ENCODE measurements around the gene OR10G2. TPM values are rescaled to one million over a fixed set of nuclear protein-coding genes. Genes with fewer than 3 reads are reported as not detected.

Gene OR10G2, protein sequence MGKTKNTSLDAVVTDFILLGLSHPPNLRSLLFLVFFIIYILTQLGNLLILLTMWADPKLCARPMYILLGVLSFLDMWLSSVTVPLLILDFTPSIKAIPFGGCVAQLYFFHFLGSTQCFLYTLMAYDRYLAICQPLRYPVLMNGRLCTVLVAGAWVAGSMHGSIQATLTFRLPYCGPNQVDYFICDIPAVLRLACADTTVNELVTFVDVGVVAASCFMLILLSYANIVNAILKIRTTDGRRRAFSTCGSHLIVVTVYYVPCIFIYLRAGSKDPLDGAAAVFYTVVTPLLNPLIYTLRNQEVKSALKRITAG
- not detected in 2 replicates for total RNA-seq (2014; rRNA removed; shearing (Covaris generic))

DNA sequence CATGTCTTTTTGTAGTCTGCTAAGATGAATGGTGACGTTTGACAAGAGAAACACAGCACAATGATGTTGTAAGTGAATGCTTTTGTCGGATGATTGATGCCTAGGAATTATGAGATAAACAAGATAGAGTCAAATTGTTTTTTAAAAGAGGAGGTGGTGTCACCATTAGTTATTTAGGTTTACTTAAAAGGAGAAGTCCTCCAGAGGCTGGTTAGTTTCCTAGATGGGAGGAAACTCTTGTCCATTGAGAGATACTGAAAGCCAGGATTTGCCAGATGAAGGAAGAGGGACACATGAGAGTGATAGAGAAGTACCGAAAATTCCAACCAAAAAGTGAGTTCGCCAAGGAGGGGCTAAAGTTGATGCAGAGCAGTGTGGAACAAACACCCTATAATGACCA, at the start of gene OR10G2:
TSS of gene OR10G2 (minus strand) at position 101 of the 400 bp plus-strand sequence. CDS start at position 3, 98 bp downstream.
- no peak for DNase-seq
- no peak within 1 kb of the TSS for H3K4me3 ChIP-seq (ENCODE audit: insufficient read depth, low read depth, low read length)
- no peaks in the 10 kb centered on the region for H3K27me3 ChIP-seq (ENCODE audit: control insufficient read depth, insufficient read depth, low read length)
- no peaks in the 10 kb centered on the region for H3K36me3 ChIP-seq (replicated peaks; ENCODE audit: control insufficient read depth, insufficient read depth, low read length)

DNA sequence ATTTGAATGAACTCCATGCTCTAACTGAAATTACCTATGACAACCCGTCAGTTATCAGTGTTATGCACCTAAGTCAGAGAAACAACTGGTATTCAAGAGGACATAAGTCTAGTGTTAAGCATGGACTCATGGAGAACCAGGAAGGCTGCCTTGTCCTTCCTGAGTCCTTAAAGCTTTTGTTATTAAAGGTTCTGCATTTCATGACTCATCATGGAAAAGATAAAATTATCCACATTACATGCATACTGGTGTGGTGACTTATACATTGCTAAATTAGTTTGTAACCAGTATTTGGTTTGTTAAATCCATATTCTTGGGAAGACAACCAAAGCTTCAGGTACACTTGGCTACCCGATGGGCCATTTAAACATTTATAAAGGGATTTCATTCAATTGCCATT, 45.3 kb upstream of the OR10G2 start:
- H3K4me3 ChIP-seq (ENCODE audit: insufficient read depth, low read depth, low read length), result no peak overlapping the region
- DNase-seq, result no peak
- H3K27me3 ChIP-seq (ENCODE audit: control insufficient read depth, insufficient read depth, low read length), result no peaks in the 10 kb centered on the region
- no peaks in the 10 kb centered on the region for H3K36me3 ChIP-seq (replicated peaks; ENCODE audit: control insufficient read depth, insufficient read depth, low read length)

DNA sequence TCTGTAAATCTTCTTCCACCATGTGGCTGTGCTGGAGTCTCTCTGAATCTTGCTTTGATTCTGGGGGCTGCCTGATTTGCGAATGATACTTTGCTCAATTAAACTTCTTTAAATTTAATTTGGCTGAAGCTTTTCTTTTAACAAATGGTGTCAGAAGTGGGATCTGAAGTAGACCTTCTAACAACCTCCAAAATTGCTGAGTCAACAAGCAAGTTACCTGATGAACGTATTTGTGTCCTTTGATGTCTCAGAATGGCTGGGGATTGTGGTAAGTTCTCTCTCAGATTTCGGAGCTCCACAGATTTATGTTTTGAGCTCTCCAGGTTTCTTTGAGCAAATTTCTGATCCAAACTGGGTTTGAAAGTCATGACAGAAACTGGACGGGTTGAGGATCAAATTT, 40.8 kb upstream of the OR10G2 start:
- no peak for DNase-seq
- H3K27me3 ChIP-seq (ENCODE audit: control insufficient read depth, insufficient read depth, low read length), result no peaks in the 10 kb centered on the region
- no peak overlapping the region for H3K4me3 ChIP-seq (ENCODE audit: insufficient read depth, low read depth, low read length)
- H3K36me3 ChIP-seq (replicated peaks; ENCODE audit: control insufficient read depth, insufficient read depth, low read length), result no peaks in the 10 kb centered on the region

DNA sequence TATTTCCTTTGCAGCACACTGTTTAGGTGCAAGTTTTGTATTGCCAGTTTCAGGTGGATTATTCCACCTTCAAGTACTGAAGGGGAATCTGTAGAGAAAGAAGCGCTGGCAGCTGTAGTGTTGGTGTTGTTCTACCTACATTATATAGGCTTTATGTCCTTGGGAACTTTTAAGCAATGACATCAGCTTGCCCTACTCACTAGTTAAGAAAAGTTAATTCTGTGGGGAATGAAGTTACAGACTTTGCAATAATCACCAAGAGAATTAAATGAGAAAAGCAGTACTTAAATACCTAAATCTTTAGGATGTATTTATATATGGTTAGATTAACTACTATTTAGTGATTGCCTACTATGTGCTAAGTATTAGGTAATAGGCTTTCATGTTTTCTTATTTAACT, 39.0 kb upstream of the OR10G2 start, which contains the start of gene OR4E1:
TSS of gene OR4E1 (minus strand) at position 101 of the 400 bp plus-strand sequence. CDS start 2,883 bp downstream, outside the sequence.
- H3K36me3 ChIP-seq (replicated peaks; ENCODE audit: control insufficient read depth, insufficient read depth, low read length), result no peaks in the 10 kb centered on the region
- H3K27me3 ChIP-seq (ENCODE audit: control insufficient read depth, insufficient read depth, low read length), result no peaks in the 10 kb centered on the region
- no peak for DNase-seq
- no peak within 1 kb of the TSS for H3K4me3 ChIP-seq (ENCODE audit: insufficient read depth, low read depth, low read length)

DNA sequence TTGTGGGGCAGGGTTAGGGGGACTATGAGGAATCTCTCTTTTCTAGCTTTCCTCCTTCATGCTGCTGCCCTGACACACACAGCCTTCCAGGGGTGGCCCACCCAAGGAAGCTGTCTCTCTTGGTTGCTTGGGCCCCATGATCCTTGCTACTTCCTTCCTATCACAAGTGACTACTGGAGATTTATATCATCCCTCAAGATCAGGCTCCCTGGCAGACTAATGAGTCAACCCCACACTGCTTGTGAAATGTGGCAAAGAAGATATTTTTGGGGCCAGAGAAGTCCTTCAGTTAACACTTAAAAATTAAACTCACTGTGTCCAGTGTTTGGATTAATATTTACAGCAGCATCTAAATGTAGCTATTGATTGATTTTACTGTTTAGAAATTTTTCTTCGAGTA, 37.4 kb upstream of the OR10G2 start:
- Histone ChIP-seq H3K36me3 (replicated peaks; ENCODE audit: control insufficient read depth, insufficient read depth, low read length) (no peaks in the 10 kb centered on the region), H3K27me3 (ENCODE audit: control insufficient read depth, insufficient read depth, low read length) (no peaks in the 10 kb centered on the region), H3K4me3 (ENCODE audit: insufficient read depth, low read depth, low read length) (no peak overlapping the region)
- no peak for DNase-seq

DNA sequence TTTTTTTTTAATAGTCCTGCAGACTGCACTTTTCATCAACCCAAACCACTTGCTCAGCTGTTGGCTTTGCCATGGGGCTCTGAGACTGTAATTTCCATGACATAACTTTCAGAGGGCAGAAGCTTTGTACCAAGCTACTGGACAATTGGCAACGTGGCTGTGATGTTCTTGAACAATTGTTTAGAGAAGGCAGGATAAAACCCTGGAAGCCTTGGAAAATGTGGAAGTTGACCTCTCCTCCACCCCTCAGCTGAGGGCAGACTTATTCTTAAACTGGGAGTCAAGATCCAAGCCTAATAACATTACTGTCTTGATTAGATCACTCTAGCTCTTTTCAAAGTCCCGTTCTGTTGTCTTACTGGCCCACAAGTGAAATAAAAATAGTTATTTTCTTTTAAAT, 36.6 kb upstream of the OR10G2 start:
- DNase-seq, result no peak
- Histone ChIP-seq H3K4me3 (ENCODE audit: insufficient read depth, low read depth, low read length) (no peak overlapping the region), H3K27me3 (ENCODE audit: control insufficient read depth, insufficient read depth, low read length) (no peaks in the 10 kb centered on the region), H3K36me3 (replicated peaks; ENCODE audit: control insufficient read depth, insufficient read depth, low read length) (no peaks in the 10 kb centered on the region)

DNA sequence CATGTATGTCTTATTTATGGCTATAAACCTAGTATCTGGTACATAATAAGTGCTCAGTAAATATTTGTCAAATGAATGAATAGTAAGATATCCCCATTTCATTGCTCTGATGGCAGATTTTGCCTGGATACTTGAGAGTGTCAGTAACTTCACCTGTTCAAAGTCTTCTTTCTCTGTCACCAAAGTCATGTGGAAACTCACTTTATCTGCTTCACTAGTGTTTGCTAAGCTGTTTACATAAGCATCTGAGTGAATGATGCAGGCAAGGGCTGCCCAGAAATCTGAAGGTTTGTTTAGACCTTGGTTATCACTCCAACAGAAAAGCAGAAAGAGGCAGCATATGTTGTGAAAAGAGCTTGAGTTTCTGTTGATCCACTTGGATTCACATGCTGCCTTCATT, 34.5 kb upstream of the OR10G2 start:
- Histone ChIP-seq H3K36me3 (replicated peaks; ENCODE audit: control insufficient read depth, insufficient read depth, low read length) (no peaks in the 10 kb centered on the region), H3K27me3 (ENCODE audit: control insufficient read depth, insufficient read depth, low read length) (no peaks in the 10 kb centered on the region), H3K4me3 (ENCODE audit: insufficient read depth, low read depth, low read length) (no peak overlapping the region)
- no peak for DNase-seq

DNA sequence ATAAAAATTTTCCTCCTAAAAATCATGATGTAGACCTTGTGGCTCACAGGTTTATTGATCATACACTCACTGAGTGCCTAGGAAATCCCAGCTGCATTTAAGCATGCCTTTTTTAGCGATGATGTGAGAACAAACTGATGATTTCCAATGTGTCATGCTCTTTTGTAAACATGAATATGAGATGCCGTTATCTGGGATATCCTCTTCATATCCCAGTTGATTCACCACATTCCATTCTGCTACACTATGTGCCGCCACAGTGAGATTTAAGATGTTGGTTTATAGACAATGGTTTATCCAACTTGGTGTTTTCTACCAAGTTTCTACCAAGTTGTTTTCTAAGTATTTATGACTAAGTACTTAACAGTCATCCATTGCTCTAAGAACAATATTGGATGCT, 33.6 kb upstream of the OR10G2 start:
- DNase-seq, result no peak
- H3K27me3 ChIP-seq (ENCODE audit: control insufficient read depth, insufficient read depth, low read length), result no peaks in the 10 kb centered on the region

DNA sequence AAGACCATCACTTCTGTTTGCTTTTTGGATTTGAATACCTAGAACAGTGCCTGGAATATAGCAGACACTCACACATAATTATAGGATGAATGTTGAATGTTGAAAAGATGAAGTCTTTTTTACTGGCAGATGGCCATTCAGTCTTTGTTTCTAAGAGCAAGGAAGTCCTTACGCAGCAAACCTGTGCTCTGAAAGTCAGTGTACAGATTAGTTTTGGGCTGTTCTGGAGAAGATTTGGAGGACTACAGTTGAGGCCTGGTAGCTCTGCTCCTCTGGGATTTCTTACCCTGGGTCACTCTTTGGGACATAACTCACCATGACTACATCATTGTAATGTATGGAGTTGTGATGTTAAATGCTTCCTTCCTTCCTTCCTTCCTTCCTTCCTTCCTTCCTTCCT, 22.2 kb upstream of the OR10G2 start:
- H3K27me3 ChIP-seq (ENCODE audit: control insufficient read depth, insufficient read depth, low read length), result no peaks in the 10 kb centered on the region
- no peak for DNase-seq
- no peak overlapping the region for H3K4me3 ChIP-seq (ENCODE audit: insufficient read depth, low read depth, low read length)
- no peaks in the 10 kb centered on the region for H3K36me3 ChIP-seq (replicated peaks; ENCODE audit: control insufficient read depth, insufficient read depth, low read length)

More for the DNA sequence above, 33.6 kb upstream of the OR10G2 start:
- no peaks in the 10 kb centered on the region for H3K36me3 ChIP-seq (replicated peaks; ENCODE audit: control insufficient read depth, insufficient read depth, low read length)
- no peak overlapping the region for H3K4me3 ChIP-seq (ENCODE audit: insufficient read depth, low read depth, low read length)

DNA sequence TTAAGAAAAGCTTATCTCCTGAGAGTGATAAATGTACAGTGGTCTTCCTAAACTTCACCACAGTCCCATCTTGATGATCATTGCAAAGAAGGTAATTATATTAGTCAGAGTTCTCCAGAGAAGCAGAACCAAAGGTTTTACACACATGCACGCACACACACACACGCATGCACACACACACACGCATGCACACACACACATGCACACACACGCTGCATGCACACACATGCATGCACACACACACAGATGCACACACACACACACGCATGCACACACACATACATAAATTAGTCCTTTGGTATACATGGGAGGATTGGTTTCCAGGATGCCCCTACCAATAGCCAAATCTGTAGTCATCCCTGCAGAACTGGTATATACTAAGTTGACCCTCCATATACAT, 19.5 kb upstream of the OR10G2 start:
- DNase-seq, result no peak
- H3K36me3 ChIP-seq (replicated peaks; ENCODE audit: control insufficient read depth, insufficient read depth, low read length), result no peaks in the 10 kb centered on the region
- H3K4me3 ChIP-seq (ENCODE audit: insufficient read depth, low read depth, low read length), result no peak overlapping the region
- no peaks in the 10 kb centered on the region for H3K27me3 ChIP-seq (ENCODE audit: control insufficient read depth, insufficient read depth, low read length)

DNA sequence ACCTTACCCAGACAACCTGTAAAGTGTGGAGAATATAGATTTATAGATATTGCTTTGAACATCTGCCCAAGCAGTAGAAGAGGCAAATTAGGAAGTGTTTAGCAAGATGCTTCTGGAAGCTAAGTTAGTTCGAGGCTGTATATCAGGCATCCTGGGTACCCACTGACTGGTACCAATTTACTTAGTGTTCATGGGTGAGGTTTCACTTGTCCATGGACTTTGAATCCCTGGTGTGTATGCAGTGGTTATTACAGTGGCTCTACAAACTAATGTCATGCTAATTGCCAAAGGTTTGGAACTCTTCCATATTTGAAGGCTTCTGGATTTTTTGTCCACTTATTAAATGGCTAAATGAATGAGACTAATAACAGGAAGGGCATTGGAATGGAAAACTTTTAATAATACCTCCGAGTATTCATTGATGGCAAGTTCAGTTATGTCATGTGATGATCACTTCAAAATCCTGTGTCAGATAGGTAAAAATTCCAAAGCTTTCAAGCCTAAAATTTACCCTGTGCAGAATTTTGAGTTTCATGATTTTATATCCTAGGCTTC, 18.7 kb upstream of the OR10G2 start, which contains the start of gene OR4E2:
TSS of gene OR4E2 (plus strand) at position 505 of the 555 bp plus-strand sequence. CDS start 11,248 bp downstream, outside the sequence.
- no peak for DNase-seq
- H3K27me3 ChIP-seq (ENCODE audit: control insufficient read depth, insufficient read depth, low read length), result no peaks in the 10 kb centered on the region
- H3K4me3 ChIP-seq (ENCODE audit: insufficient read depth, low read depth, low read length), result no peak within 1 kb of the TSS
- H3K36me3 ChIP-seq (replicated peaks; ENCODE audit: control insufficient read depth, insufficient read depth, low read length), result no peaks in the 10 kb centered on the region

DNA sequence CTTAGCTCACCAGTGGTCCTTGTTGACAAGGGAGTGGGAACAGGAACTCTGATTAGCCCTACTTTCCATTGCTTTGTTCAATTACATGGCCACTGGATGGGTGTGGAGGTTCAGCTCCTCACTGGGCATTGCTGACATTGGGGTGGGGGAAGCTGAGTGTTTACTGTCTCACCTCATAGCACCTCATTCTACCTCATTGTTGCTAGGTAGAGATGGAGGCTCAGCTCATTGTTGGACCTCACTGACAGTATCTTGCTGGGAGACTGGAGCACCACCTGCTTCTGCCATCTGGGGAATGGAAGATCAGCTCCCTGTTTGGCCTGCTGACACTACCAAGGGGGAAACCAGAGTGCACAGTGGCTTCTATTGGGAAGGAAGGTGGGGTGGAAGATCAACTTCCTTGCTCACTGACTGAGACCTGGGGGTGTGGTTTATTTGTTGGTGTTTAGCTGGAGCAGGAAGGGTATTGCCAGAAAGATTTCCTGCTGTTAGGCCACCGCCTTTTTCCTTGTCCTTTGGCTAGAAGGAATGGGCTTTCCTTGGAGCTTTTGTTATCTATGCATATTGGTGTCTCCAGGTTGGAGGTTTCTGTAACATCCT, 17.6 kb upstream of the OR10G2 start:
- H3K36me3 ChIP-seq (replicated peaks; ENCODE audit: control insufficient read depth, insufficient read depth, low read length), result no peaks in the 10 kb centered on the region
- no peak overlapping the region for H3K4me3 ChIP-seq (ENCODE audit: insufficient read depth, low read depth, low read length)
- peak; percentile 43 for DNase-seq
- no peaks in the 10 kb centered on the region for H3K27me3 ChIP-seq (ENCODE audit: control insufficient read depth, insufficient read depth, low read length)

DNA sequence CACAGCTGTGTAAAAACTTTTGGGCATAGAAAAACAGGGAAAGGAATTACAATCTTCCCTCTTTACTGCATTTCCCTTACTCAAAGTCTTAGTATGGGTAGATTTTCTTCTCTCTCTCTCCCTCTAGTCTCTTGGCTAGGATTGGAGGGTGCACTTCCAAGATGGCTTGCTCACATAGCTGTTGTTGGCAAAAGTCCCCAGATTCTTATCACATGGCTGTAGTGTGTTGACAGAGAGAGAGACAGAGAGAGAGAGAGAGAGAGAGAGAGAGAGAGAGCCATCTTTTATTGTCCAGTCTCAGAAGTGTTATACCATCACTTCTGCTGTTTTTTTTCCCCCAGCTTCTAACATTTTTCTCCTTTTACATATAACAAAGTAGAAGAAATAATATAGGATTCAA, 12.6 kb upstream of the OR10G2 start:
- no peak for DNase-seq
- Histone ChIP-seq H3K36me3 (replicated peaks; ENCODE audit: control insufficient read depth, insufficient read depth, low read length) (no peaks in the 10 kb centered on the region), H3K4me3 (ENCODE audit: insufficient read depth, low read depth, low read length) (no peak overlapping the region), H3K27me3 (ENCODE audit: control insufficient read depth, insufficient read depth, low read length) (no peaks in the 10 kb centered on the region)

DNA sequence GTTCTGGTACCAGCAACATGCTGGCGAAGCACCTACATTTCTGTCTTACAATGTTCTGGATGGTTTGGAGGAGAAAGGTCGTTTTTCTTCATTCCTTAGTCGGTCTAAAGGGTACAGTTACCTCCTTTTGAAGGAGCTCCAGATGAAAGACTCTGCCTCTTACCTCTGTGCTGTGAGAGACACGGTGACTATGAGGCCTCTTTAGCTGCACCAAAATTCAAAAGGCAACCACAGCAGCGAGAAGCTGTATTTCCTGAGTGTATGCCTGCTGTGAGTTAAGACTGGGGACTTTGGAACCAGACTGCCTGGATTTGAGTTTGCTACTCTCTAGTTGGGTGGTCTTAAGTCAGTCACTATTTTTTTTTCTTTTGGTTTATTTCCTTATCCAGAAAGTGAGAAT, 8.7 kb upstream of the OR10G2 start:
- DNase-seq, result no peak
- H3K4me3 ChIP-seq (ENCODE audit: insufficient read depth, low read depth, low read length), result no peak overlapping the region
- no peaks in the 10 kb centered on the region for H3K36me3 ChIP-seq (replicated peaks; ENCODE audit: control insufficient read depth, insufficient read depth, low read length)
- no peaks in the 10 kb centered on the region for H3K27me3 ChIP-seq (ENCODE audit: control insufficient read depth, insufficient read depth, low read length)

DNA sequence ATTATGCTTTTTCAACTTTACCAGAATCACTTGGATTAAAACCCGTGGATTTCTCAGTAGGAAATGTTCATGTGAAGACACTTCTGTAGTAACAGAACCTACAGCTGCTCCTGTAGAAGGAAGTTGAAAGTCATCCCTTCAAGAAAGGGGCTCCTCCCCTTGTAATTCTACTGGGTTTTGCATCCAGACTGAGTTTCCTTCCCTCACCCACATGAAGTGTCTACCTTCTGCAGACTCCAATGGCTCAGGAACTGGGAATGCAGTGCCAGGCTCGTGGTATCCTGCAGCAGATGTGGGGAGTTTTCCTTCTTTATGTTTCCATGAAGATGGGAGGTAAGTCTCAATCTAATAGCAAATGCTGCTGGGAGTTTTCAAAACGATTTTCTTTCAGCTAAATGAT, 7.9 kb upstream of the OR10G2 start:
- Histone ChIP-seq H3K4me3 (ENCODE audit: insufficient read depth, low read depth, low read length) (no peak overlapping the region), H3K36me3 (replicated peaks; ENCODE audit: control insufficient read depth, insufficient read depth, low read length) (no peaks in the 10 kb centered on the region), H3K27me3 (ENCODE audit: control insufficient read depth, insufficient read depth, low read length) (no peaks in the 10 kb centered on the region)
- DNase-seq, result no peak
